HG03432 (cell line): ENCODE data around the gene DCP1B.

Experiments used
- ATAC-seq: cut with Tn5 transposase; IDR thresholded peaks from one replicate; pipeline ENCODE4 v1.9.1; 2021; ENCODE audit warnings: mild to moderate bottlenecking, moderate library complexity; ENCODE audit not compliant: unreplicated experiment

The DCP1B gene

GRCh38 chr12:2017546-2018337 is 13.5 kb upstream of the DCP1B start:
- ATAC-seq = no peak

DNA sequence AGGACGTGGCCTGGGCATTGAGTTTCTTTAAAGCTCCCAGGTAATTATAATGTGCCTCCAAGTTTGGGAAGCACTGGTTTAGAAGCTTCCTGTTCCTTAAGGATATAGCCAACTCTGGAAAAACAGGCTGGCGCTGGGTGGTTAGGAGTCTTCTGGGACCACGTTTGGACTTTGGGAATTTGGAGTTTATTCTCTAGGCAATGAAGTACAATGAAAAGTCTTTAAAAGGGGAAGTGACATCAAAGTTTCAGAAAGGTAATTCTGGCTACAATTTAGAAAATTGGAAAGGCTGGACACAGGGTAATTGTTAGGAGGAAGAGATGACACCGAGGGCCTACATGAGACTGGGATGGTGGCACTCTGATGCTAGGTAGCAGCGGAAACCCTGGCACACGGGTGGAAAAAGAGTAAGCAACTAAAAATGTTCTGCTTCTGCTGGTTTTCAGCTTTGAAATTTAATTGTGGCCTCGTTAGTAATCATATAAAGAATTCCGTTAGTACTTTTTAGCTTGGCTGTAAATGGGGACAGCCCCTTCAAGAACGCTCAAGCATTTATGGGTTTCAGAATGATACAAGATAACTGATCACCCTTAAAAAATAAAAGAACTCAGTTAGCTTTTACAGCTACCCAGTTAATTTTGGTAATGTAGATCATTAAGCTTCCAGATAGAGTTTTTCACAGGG is 12.7 kb upstream of the DCP1B start:
- no peak for ATAC-seq

GRCh38 chr12:2014231-2014630 is 10.0 kb upstream of the DCP1B start:
- no peak for ATAC-seq

GRCh38 chr12:2013527-2014223 is 9.4 kb upstream of the DCP1B start:
- ATAC-seq = no peak

GRCh38 chr12:2013086-2013485 is 8.8 kb upstream of the DCP1B start:
- no peak for ATAC-seq

DNA sequence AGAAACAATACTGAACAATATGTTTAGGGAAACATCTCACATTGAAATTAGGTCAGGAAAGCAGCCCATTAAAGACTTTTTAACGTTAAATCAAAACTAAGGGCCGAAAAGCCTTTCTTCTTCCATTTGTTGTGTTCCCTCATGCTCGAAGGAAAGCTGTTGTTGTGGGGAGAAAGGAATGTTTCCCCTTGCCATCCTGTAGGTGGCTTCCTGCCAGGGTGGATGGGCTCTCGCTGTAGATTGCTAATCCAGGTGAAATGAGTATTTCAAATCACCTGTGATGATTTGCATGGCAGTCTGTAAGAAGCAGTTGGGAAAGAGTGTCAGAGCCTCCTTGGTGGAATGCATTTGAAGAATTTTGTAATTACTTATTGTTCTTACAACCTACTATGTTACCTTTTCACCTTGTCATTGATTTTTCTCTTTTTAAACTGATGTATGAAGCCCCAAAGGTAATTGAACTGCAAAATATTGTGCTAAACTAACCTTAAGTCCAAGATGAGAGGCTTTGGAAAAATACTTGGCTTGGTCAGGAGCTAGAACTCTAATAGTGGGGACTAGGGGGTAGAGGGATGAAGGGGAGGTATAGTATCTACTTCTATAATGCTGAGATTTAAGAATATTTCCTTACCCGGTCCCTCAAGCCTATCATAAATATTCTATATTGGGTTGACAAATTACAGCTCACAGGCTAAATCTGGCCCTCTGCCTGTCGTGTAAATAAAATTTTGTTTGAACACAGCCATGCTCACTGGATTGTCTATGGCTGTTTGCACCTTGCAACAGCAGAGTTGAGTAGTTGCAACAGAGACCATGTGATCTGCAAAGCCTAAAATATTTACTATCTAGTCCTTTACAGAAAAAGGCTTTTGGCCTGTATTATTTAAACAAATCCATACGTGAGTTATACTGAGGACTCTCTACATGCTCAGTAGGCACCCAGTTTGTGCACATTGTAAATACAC is 7.7 kb upstream of the DCP1B start:
- ATAC-seq = no peak

- no peak for ATAC-seq
These were observed 5.4 kb upstream of the DCP1B start for GRCh38 chr12:2009623-2010022.

- ATAC-seq = no peak
These were observed 4.4 kb upstream of the DCP1B start for GRCh38 chr12:2008677-2009076.

DNA sequence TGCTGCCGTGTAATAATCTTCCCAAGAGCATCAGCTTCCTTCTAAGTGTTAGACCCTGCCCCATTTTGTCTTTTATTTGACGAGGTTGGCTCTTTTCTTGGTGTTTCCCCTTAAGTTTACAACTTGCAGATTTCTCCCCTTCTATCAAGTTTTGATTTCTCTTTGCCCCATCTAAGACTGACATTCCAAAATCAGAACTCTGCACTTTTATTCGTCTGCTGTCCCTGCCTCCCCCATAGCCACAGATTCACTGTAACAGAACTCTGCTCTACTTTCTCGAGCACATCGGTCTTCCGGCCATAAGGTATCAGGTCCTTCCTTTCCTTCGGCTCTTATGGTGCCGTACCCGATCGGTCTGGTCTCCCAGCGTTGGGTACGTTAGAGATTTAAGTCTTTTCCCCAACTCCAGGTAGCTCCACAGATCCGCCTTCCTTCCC is 563 bp downstream of the DCP1B start:
- no peak for ATAC-seq

DNA sequence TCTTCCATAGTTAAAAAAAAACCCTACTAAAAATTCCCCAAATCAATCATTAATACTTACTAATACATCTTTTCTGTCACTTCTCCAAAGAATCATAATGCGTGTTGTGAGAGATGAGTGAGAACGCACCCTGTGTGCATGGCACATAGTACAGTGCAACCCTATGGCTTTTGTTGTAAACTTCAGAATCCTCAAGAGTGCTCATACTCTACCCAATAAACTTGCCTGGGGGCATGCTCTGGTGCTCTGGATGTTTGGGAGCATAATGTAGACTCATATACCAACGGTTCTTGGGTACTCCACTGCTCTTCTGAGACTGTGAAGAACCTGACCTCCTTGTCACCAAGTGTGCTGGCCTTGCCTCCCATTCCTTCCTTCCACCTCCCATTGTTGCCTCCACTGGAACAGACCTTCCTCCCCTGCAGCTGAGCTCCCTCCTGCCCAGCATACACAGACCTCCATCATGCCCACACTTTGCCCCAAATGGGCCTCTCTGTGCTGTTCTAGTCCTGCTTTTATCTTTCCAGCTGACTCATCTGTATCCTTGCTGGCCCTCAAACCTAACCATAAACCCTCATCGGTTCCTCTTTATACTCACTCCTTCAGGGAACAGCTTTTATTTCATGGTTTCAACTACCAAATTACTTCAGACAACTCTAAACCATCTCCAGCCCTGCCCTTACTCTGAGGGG is 8.9 kb downstream of the DCP1B start:
- ATAC-seq = no peak

DNA sequence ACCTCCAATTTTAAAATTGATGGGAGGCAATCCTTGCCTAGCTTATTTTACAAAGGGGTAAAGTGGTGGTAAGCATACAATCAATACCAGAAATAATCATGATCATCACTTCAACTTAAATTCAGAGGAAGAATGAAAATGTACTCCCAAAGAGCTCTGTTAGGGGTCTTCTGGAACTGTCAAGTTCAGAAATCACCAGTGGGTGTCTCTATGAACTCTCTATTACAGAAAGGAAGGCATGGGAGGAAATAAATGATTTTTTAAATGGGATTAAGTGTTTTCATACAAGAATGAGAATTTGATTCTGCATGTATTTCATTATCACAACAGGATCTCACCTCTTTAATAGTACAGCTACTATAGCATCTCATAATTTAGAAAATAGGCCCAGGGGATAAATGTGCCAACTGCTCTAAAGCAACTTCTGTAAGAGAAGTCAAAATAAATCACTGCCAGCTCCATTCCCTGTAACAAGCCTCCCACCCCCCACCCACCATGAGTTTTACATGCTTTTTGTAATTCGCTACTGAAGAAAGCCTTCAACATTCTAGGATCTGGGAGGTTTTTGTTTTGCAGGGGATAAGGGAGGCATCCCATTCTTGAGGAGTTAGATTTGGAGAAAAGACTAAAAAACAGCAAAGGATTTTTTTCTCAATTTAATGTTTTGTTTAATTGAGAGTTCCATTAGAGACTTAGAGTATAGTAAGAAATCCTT is 9.7 kb downstream of the DCP1B start:
- ATAC-seq = no peak

GRCh38 chr12:1993871-1994371 is 10.3 kb downstream of the DCP1B start:
- no peak for ATAC-seq

DNA sequence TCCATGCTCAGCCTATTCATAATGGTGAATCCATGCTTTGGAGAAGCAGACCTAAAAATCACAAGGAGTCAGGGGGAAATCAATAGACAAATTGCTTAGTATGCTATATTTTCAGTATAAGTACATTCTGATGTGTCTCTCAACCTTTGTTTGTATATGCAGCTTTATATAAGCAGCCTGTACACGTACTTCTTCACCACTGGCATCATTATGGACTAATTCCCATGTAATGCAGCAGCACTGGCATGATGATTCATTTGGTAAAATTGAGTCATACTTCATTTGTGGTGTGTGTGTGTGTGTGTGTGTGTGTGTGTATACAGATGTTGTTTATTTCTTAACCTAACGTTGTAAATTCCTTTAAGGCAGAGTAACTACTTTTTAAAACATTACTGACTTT is 10.9 kb downstream of the DCP1B start:
- ATAC-seq = no peak

GRCh38 chr12:1992732-1993131 is 11.5 kb downstream of the DCP1B start:
- no peak for ATAC-seq

GRCh38 chr12:1989111-1989510 is 15.1 kb downstream of the DCP1B start:
- no peak for ATAC-seq

GRCh38 chr12:1984759-1985158 is 19.5 kb downstream of the DCP1B start:
- no peak for ATAC-seq

DNA sequence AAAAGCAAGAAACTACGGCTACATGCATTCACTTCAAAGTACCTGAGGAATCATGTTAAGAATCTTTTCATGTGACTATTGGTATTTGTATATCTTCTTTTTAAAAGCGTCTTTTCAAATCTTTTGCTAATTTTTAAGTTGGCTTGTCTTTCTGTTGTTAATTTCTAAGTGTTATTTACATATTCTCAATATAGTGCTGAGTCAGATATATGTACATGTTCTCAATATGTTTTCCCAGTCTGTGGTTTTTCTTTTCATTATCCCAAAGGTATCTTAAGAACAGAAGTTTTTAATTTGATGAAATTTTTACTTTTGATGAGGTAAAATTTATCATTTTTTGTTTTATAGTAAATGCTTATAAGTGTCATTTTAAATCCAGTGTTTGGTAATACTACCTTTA is 24.0 kb downstream of the DCP1B start:
- no peak for ATAC-seq

- ATAC-seq = no peak
These were observed 26.0 kb downstream of the DCP1B start for GRCh38 chr12:1978078-1978862.

- no peak for ATAC-seq
These were observed 26.7 kb downstream of the DCP1B start for GRCh38 chr12:1977588-1977987.
